GM12878 (cell line): ENCODE results near the gene IL11. TPM values are rescaled to one million over a fixed set of nuclear protein-coding genes. Genes with fewer than 3 reads are reported as not detected.
"Not testable (repeated sequence)": the region's sequence is repeated elsewhere in the genome, so short reads cannot be mapped to it uniquely, and the experiment has no call there.

Experiments
- ATAC-seq: fragments of 200-7000 bp; cut with Tn5 transposase; 3 replicates; pipeline ENCODE4 v1.9.1; 2020; ENCODE audit warnings: mild to moderate bottlenecking, moderate library complexity
- BruUV-seq: library from RNA; stranded (reverse); fragments of 400-500 nt; replicated peaks from 2 replicates; lab custom pipeline; 2021; lab: Mats Ljungman, UMichigan
- CTCF ChIA-PET: fragments of 300-600 bp; sonication (Branson Sonifier 250); formaldehyde crosslinking; extraction: SDS; loops from one replicate; lab custom pipeline; 2021; ENCODE audit warnings: inconsistent platforms; lab: Yijun Ruan, JAX
- POLR2A ChIA-PET: fragments of 350-600 bp; formaldehyde crosslinking; extraction: SDS; loops from one replicate; lab custom pipeline; 2021; ENCODE audit warnings: inconsistent platforms; lab: Charles Lee
- RAD21 ChIA-PET: fragments of 300-600 bp; sonication (Branson Sonifier 250); formaldehyde crosslinking; loops from one replicate; lab custom pipeline; 2023; ENCODE audit warnings: antibody characterized with exemption; ENCODE audit not compliant: unreplicated experiment; lab: Charles Lee
- SMC1A ChIA-PET: fragments of 300-600 bp; sonication (Branson Sonifier 250); formaldehyde crosslinking; loops from one replicate; lab custom pipeline; 2023; ENCODE audit not compliant: unreplicated experiment, uncharacterized antibody; lab: Charles Lee
- DNase-seq: peaks from one replicate; pipeline ENCODE4 v3.0.0-alpha.2; 2011; ENCODE audit warnings: low read depth, low spot score
- FAIRE-seq: peaks from 3 replicates; lab custom pipeline; 2011; peaks lifted over from hg19 to GRCh38; lab: Jason Lieb, UNC
- H2AFZ ChIP-seq: 2 replicates; pipeline ENCODE4 v1.6.0; 2011; ENCODE audit warnings: low read depth, low read length, control low read depth; ENCODE audit not compliant: control insufficient read depth
- H3K27ac ChIP-seq: 2 replicates; pipeline ENCODE4 v1.5.1; 2011; ENCODE audit warnings: control low read depth; ENCODE audit not compliant: control insufficient read depth, insufficient read depth
- H3K27me3 ChIP-seq, 2 experiments: replicated peaks in 1 of 2; 2 replicates each; pipeline versions ENCODE4 v1.6.0 to v1.6.1; 2011; ENCODE audit warnings: low read length in 1 of 2; ENCODE audit not compliant: control insufficient read depth in 2 of 2, insufficient read depth in 2 of 2
- H3K36me3 ChIP-seq, 2 experiments: 2 replicates each; pipeline ENCODE4 v1.5.1; 2011; ENCODE audit warnings: low read length in 1 of 2; ENCODE audit not compliant: control insufficient read depth in 2 of 2, insufficient read depth in 2 of 2
- H3K4me1 ChIP-seq: 2 replicates; pipeline ENCODE4 v1.6.1; 2011; ENCODE audit warnings: mild to moderate bottlenecking, low read length, moderate library complexity, mixed read lengths; ENCODE audit not compliant: control insufficient read depth, insufficient read depth
- H3K4me2 ChIP-seq: 2 replicates; pipeline ENCODE4 v1.6.0; 2011; ENCODE audit warnings: control low read depth; ENCODE audit not compliant: control insufficient read depth, insufficient read depth
- H3K4me3 ChIP-seq: fragments of 200-600 bp; sonication (generic); 2 replicates; pipeline ENCODE4 v1.5.1; 2016
- H3K79me2 ChIP-seq: 2 replicates; pipeline ENCODE4 v1.6.0; 2011; ENCODE audit warnings: low read length; ENCODE audit not compliant: control insufficient read depth, insufficient read depth
- H3K9ac ChIP-seq: 2 replicates; pipeline ENCODE4 v1.8.0; 2011; ENCODE audit warnings: low read length, control low read depth, mixed read lengths; ENCODE audit not compliant: control insufficient read depth, insufficient read depth
- H3K9me3 ChIP-seq: replicated peaks from 3 replicates; pipeline ENCODE4 v1.5.1; 2011; ENCODE audit warnings: mild to moderate bottlenecking, low read length; ENCODE audit not compliant: control insufficient read depth, insufficient read depth
- H4K20me1 ChIP-seq: 2 replicates; pipeline ENCODE4 v1.6.0; 2011; ENCODE audit not compliant: control insufficient read depth, insufficient read depth
- IRF5 ChIP-seq: fragments of 450-650 bp; IDR thresholded peaks from 2 replicates; pipeline ENCODE4 v1.6.1; 2017; ENCODE audit warnings: borderline replicate concordance
- MXI1 ChIP-seq: fragments of 150-350 bp; IDR thresholded peaks from 2 replicates; pipeline ENCODE4 v1.6.1; 2011; ENCODE audit warnings: low read depth, mild to moderate bottlenecking, inconsistent platforms, low read length, improper control_type of control experiment
- SRF ChIP-seq, 2 experiments: IDR thresholded peaks; 2 replicates each; pipeline ENCODE4 v1.6.1; 2011; ENCODE audit warnings: low read depth in 2 of 2, low read length in 2 of 2, mild to moderate bottlenecking in 1 of 2, moderate library complexity in 1 of 2
- SUPT20H ChIP-seq: IDR thresholded peaks from 2 replicates; pipeline ENCODE4 v1.6.1; 2011; ENCODE audit warnings: low read depth, mild to moderate bottlenecking, low read length, moderate library complexity, borderline replicate concordance; ENCODE audit not compliant: control insufficient read depth
- ZBTB4 ChIP-seq: fragments of 450-650 bp; formaldehyde crosslinking; IDR thresholded peaks from 2 replicates; pipeline ENCODE4 v1.4.0; 2022; ENCODE audit warnings: mild to moderate bottlenecking, moderate library complexity
- ZBTB40 ChIP-seq: fragments of 450-650 bp; IDR thresholded peaks from 2 replicates; pipeline ENCODE4 v1.6.1; 2016; ENCODE audit warnings: mild to moderate bottlenecking, moderate library complexity, borderline replicate concordance
- WGBS: methylation state at CpG from one replicate; pipeline ENCODE4 v1.1.6; 2016; ENCODE audit warnings: low lambda C conversion rate; ENCODE audit not compliant: insufficient replicate concordance, insufficient coverage; ENCODE audit errors: missing lambda C conversion rate; 5-methylcytosine and 5-hydroxymethylcytosine counted together
- in situ Hi-C: fragments of 300-500 bp; cut with MboI; formaldehyde crosslinking; loops from 9 replicates; pipeline ENCODE4 v1.14.3; 2018; ENCODE audit warnings: mixed read lengths
- intact Hi-C: fragments of 100-400 bp; cut with micrococcal nuclease; formaldehyde crosslinking; loops from one replicate; pipeline ENCODE4 v1.14.2; 2022; ENCODE audit not compliant: unreplicated experiment
- polyA plus RNA-seq, 11 experiments: library from polyadenylated mRNA; depleted of rRNA in 4 of 11; unstranded in 6 of 11; stranded (reverse) in 5 of 11; fragments of >200 nt; fragmentation: Nextera tagmentation in 4 of 11; fragmentation: Illumina TruSeq in 1 of 11; extraction: Ambion mirVana in 4 of 11; extraction: Trizol in 1 of 11; gene quantifications; 1 replicate in 1 of 11; 2 replicates in 10 of 11; pipeline versions ENCODE4 v1.2.1 to v1.2.3, GENCODE V29; 2011 to 2016; ENCODE audit warnings: inconsistent platforms in 2 of 11, missing spikeins in 2 of 11, low read depth in 1 of 11
- total RNA-seq, 4 experiments: library from RNA; depleted of rRNA in 3 of 4; stranded (reverse); fragments of >200 nt in 3 of 4; fragmentation: Illumina TruSeq in 1 of 4; extraction: Trizol in 1 of 4; gene quantifications; 2 replicates each; pipeline versions ENCODE4 v1.2.1 to v1.2.3, GENCODE V29; 2013 to 2021

The IL11 gene
- total and polyA plus RNA-seq, 10 of the 15 experiments (the other 5 are each of a cell fraction or from before 2014, with no cell fraction given) = 0.15 TPM; not detected in 9

GRCh38 chr19:55333870-55334269 is 36.4 kb downstream of the IL11 start (continued):
- TF ChIP-seq ZBTB4 (CRISPR knock-in tag) (no peak), ZBTB40 (no peak), IRF5 (no peak), SUPT20H (no peak), SRF (IDR thresholded peaks at IDR 0.05; ENCODE audit: low read depth in 2 of 2, low read length in 2 of 2) (no peak), MXI1 (no peak)
- TF ChIP-seq, all 136 proteins: peak for 0

- not testable (repeated sequence) for BruUV-seq
Observed at GRCh38 chr19:55329791-55330190, 40.5 kb downstream of the IL11 start.

More at GRCh38 chr19:55329791-55330190, 40.5 kb downstream of the IL11 start:
- SMC1A ChIA-PET, H3K27me3 ChIP-seq, ATAC-seq, POLR2A ChIA-PET, intact Hi-C loops, H3K79me2 ChIP-seq, in situ Hi-C loops, FAIRE-seq, H4K20me1 ChIP-seq, H3K36me3 ChIP-seq, CTCF ChIA-PET, RAD21 ChIA-PET, H3K4me1 ChIP-seq, H3K4me2 ChIP-seq, H3K4me3 ChIP-seq, DNase-seq, H3K9ac ChIP-seq, H2AFZ ChIP-seq, H3K27ac ChIP-seq, H3K9me3 ChIP-seq: not testable (repeated sequence)
- 90% methylated on average over 6 of the region's 6 CpGs for WGBS
